ENCODE measurements around the gene MUC22. TPM values are rescaled to one million over a fixed set of nuclear protein-coding genes. Genes with fewer than 3 reads are reported as not detected.
"Not testable (repeated sequence)": the region's sequence is repeated elsewhere in the genome, so short reads cannot be mapped to it uniquely, and the experiment has no call there.

MUC22 gene
- total RNA-seq, 1 donor from 2014 or later, result not detected

- DNase-seq (ENCODE audit: low spot score), result no peak
Measured at GRCh38 chr6:31037169-31037568, 26.9 kb downstream of the MUC22 start.

DNA sequence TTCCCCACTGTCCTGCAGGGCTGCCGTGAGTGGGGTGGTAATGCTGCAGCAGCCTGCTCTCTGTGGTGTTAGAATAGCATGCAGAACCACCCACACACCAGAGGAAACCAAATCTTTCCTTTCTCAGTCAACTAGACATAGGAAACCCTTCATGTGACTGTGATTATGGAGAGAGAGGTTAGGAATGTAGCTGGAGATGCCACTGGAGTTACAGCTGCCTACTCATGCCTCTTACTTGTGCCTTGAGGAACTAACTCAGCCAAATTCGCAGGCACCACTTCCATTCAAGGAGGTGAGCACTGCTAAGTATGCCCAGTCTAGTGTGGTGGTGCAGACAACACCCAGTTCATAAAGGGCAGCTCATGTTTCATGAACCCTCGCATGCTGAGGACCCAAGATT lies 27.4 kb downstream of the MUC22 start:
- DNase-seq (ENCODE audit: low spot score), result no peak

DNA sequence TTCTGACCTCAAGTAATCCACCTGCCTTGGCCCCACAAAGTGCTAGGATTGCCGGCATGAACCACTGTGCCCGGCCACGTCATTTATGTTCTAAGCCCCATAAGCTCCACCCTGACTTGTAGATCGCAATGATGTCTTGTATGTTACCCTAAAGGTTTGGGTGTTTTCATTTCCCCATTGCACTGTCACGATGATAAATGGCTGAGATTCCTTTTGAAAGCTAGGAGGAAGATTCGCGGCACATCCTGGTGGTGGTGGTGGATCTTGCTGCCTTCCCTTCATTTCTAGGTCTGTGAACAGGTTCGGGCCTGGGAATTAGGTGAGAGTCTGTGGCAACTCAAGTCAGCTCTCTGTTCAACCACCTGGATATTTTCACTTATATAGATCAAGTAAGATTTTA lies 28.3 kb downstream of the MUC22 start:
- no peak for DNase-seq (ENCODE audit: low spot score)

GRCh38 chr6:31040801-31041200 lies 30.5 kb downstream of the MUC22 start:
- no peak for DNase-seq (ENCODE audit: low spot score)

GRCh38 chr6:31041372-31041974 lies 31.2 kb downstream of the MUC22 start:
- no peak for DNase-seq (ENCODE audit: low spot score)

DNA sequence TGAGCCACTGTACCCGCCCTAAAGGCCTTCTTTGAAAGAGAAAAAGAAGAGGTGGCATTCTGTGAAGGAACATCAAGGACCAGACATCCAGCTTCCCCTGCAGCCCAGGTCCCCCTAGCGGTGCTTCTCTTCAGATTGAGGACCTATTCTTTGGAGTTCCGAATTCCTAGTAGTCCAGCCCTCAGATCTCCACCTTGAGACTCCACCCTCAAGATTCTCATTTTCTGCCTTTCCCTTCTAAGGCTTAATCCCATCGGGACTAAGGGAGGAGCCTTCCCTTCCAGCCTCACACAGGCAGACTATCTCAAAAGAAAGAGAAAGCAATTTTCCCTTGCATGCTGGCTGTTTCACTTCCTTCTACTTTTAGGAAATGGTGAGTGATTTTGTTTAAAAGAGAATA lies 32.5 kb downstream of the MUC22 start:
- DNase-seq (ENCODE audit: low spot score), result peak; percentile 52

- no peak for DNase-seq (ENCODE audit: low spot score)
Measured at GRCh38 chr6:31048099-31048498, 37.8 kb downstream of the MUC22 start.

- DNase-seq (ENCODE audit: low spot score), result no peak
Measured at GRCh38 chr6:31049518-31049917, 39.2 kb downstream of the MUC22 start.

GRCh38 chr6:31053187-31053586 lies 42.9 kb downstream of the MUC22 start:
- not testable (repeated sequence) for DNase-seq (ENCODE audit: low spot score)

GRCh38 chr6:31053873-31054272 lies 43.6 kb downstream of the MUC22 start:
- DNase-seq (ENCODE audit: low spot score), result no peak

- DNase-seq (ENCODE audit: low spot score), result no peak
Measured at GRCh38 chr6:31055441-31055840, 45.2 kb downstream of the MUC22 start.

- DNase-seq (ENCODE audit: low spot score), result no peak
Measured at GRCh38 chr6:31057426-31058003, 47.2 kb downstream of the MUC22 start.

DNA sequence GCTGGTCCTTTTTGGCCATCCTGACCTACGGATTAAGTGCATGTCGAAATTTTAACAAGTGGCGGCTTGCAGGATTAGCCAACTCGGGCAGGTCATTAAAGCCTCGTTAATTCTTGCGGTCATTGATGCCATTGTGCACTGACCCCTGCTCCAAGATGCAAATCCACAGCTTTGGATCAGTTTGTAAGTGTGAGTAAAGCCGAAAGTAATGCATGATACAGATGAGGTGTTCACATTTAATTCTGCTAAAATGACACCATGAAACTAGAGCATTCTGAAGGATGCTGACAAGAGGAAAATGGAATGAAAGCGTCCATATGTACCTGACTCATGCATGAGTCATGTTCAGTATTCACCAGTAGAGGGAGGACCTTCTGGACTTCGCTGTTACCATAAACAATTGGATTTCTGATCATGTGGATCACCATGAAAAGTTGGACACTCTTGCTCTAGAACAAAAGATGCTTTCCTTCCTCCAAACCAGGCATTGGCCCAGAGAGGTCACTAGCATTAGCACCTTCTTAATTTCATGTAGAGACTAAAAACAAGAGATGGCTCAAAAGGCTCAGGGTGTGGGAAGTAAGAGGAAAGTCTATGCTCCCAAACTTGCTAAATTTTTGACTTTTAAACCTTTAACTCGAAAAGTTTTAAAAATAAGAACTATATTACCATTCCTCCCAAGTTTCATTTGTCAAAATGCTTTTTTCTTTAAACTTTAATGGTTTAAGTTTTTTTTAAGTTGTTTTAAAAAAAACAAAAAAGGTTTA lies 48.0 kb downstream of the MUC22 start:
- no peak for DNase-seq (ENCODE audit: low spot score)

DNA sequence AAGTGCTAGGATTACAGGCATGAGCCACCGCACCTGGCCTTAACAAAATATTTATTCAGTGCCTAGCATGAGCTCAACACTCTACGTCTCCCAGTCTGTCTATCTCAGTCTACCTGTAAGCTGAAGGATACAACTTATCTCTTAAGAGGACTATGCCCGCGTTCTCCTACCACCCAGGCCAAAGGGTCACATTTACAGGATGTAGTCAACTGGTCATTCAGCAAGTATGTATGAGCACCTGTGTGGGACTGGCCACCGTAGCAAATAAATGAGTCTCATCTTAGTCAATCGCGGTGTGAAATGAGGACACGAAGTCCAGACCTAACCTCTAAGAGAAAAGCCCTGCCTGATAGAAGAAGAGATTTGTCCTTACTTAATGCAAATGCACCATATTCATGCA lies 49.9 kb downstream of the MUC22 start:
- DNase-seq (ENCODE audit: low spot score), result no peak

DNA sequence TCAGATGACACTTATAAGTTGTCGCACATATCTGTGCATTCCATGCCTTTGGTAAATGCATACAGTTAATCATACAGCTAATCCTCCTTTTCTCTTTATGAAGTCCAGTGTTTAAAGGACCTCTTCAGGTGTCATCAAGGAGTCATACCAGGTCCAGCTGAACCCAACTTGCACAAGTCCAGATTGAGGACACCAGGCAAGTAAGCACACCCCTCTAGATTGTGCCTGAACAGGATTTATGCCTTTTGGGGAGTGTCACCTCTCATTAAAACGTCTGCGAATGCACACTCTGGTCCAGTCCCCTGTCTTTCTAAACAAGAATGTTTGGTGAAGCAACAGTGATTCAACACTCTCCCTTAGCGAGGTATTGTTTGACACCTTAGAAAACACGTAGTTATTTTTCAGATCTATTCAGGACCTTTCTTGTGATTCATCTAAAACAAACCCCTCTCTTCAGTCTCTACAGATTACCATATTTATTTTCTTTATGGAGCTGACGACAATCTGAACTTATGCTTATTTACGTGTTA lies 53.7 kb downstream of the MUC22 start:
- DNase-seq (ENCODE audit: low spot score), result no peak

DNA sequence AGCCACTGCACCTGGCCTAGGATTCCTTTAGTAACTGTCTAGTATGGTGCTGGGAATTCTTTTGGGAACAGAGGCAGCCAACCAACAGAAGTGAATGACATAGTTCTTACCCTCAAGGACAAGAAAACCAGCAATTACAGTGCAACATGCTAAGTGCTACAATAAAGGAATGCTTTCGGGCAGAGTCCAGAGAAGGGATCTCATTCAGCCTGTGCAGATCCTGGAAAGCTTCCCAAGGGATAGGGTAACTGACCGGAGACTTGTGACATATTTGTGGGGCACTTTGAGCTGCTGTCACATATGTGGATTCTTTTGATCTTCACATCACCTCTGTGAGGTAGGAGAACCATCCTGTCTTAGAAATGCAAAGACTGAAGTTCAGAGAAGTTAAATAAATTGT lies 55.3 kb downstream of the MUC22 start:
- no peak for DNase-seq (ENCODE audit: low spot score)

DNA sequence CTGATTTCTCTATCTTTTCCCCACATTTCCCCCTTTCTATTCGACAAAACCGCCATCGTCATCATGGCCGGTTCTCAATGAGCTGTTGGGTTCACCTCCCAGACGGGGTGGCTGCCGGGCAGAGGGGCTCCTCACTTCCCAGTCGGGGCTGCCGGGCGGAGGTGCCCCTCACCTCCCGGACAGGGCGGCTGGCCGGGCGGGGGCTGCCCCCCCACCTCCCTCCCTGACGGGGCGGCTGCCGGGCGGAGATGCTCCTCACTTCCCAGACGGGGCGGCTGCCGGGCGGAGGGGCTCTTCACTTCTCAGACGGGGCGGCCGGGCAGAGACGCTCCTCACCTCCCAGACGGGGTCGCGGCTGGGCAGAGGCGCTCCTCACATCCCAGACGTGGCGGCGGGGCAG lies 56.8 kb downstream of the MUC22 start:
- DNase-seq (ENCODE audit: low spot score), result not testable (repeated sequence)

- DNase-seq (ENCODE audit: low spot score), result not testable (repeated sequence)
Measured at GRCh38 chr6:31067891-31068668, 57.8 kb downstream of the MUC22 start.

GRCh38 chr6:31068669-31069340 lies 58.5 kb downstream of the MUC22 start:
- DNase-seq (ENCODE audit: low spot score), result peak; percentile 81

DNA sequence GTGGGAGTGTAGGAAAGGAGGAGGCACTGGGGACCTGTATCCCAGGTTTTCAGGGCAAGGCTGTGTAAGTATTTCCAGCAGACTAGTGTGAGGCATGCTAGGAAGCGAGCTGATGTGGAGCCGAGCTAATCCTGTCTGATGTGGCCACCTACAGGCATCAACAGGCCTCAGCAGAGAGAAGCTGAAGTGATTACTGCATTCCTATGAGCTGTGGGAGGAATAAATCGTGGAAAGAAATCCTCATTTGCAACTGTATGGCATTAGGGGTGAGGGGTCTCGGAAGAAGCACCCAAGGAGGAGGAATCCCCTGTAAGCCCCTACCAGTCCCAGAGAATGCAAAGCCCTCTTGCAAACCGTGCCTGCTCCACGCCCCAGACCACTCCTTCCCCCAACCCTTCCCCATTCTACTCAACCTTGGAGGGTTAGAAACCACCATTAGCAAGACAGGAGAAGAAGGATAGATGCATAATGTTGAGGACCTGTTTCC lies 60.5 kb downstream of the MUC22 start:
- peak; percentile 60 for DNase-seq (ENCODE audit: low spot score)

- no peak for DNase-seq (ENCODE audit: low spot score)
Measured at GRCh38 chr6:31074401-31074800, 64.1 kb downstream of the MUC22 start.
